ENCODE data around the gene ANKRD53. TPM values are rescaled to one million over a fixed set of nuclear protein-coding genes. Genes with fewer than 3 reads are reported as not detected.

Gene ANKRD53
- total RNA-seq, 1 experiment from 2014 or later = not detected

DNA sequence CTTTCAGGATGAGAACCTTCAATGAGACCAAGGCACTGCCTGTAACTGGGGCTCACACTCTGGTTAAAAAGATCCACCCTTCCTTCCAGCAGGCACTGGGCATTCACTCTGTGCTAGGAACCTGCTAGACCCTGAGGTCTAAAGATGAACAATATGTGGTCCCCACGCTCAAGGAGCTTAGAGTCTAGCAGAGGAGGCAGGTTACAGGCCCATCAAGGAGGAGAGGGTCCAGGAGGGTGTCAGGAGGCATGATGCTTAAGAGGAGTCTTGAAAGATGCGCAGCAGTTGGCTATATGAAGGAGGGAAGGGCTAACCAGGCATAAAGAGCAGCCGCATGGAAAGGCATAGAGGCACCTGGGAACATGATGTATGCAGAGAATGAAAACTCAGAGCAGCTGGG, 4.5 kb downstream of the ANKRD53 start:
- POLR2A ChIA-PET = no interaction called here
- no peak for DNase-seq (ENCODE audit: low read depth, low spot score)
- Histone ChIP-seq H3K27me3 (ENCODE audit: insufficient read depth, low read length) (no peaks in the 10 kb centered on the region), H3K4me3 (replicated peaks in 1 of 2; ENCODE audit: low read depth in 1 of 2, low read length in 2 of 2) (no peak overlapping the region), H3K27ac (ENCODE audit: low read depth, low read length) (no peak overlapping the region), H2AFZ (ENCODE audit: low read depth, low read length, poor library complexity, severe bottlenecking) (no peak overlapping the region), H3K36me3 (ENCODE audit: control insufficient read depth in 1 of 2, insufficient read depth in 2 of 2, low read length in 2 of 2) (peaks cover 5 to 7% of the 10 kb centered on the region in 2 experiments; a peak in 3 of 4 replicates), H3K4me1 (ENCODE audit: control insufficient read depth in 1 of 2, insufficient read depth in 2 of 2, low read length in 2 of 2) (peaks cover 2 to 10% of the 10 kb centered on the region in 2 experiments; a peak in 3 of 4 replicates), H3K9ac (ENCODE audit: low read length) (no peak overlapping the region), H3K9me3 (ENCODE audit: control insufficient read depth in 1 of 2, insufficient read depth in 1 of 2, low read depth in 1 of 2, low read length in 2 of 2) (no peaks in the 10 kb centered on the region), H4K20me1 (ENCODE audit: insufficient read depth) (no peaks in the 10 kb centered on the region), H3K79me2 (ENCODE audit: insufficient read depth, low read length) (no peaks in the 10 kb centered on the region), H3K4me2 (ENCODE audit: low read length) (no peak overlapping the region), H3K9me2 (ENCODE audit: insufficient read depth) (no peaks in the 10 kb centered on the region)
- CTCF ChIA-PET = no interaction called here
- RAD21 ChIA-PET (ENCODE audit: low non-redundant PET in 1 of 2, low total read pairs in 2 of 2, uncharacterized antibody in 2 of 2, unreplicated experiment in 2 of 2) = no interaction called here
- intact Hi-C loops (cut with micrococcal nuclease) = no loop called here
- ATAC-seq = no peak
- BruUV-seq (replicated peaks) = no TSS peak
- TF ChIP-seq TCF7L2 (IDR thresholded peaks at IDR 0.05; ENCODE audit: borderline replicate concordance, extremely low read depth, insufficient read depth, insufficient read length) (no peak), SP1 (IDR thresholded peaks at IDR 0.05; ENCODE audit: low read depth) (no peak), EZH2phosphoT487 (IDR thresholded peaks at IDR 0.05; ENCODE audit: borderline replicate concordance) (no peak)

DNA sequence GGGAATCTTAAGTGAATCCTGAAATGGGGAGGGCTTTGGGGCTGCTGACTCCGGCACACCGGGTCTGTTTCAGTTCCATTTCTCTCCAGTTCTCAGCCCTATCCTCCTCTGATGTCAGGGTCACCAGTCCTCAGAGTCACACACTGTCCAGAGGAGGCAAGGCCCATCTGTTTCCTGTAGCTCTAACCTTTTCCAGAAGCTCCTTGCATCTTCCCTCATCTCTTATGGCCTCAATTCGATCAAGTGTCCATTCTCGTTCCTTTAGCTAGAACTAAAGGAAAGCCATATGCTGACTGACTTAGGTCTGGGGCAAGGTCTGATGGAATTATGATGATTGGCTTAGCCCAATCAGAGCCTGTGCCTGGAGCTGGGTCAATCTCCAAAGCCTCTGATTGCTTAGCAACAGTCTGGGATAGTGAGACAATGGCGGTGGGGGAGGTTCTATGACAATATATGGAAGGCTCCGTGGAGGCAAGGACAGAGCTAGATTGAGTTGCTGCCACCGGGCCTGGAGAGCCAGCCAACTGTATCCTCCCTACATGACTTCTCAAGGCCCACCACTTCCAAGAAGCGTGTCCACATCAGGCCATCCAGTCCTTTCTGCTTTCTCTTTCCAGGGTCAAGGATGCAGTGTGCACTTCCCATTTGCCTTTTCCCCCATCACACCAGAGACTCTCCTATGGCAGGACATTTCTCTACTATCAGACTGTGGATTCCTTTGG, 5.2 kb downstream of the ANKRD53 start:
- Histone ChIP-seq H3K4me1 (ENCODE audit: control insufficient read depth in 1 of 2, insufficient read depth in 2 of 2, low read length in 2 of 2) (peaks cover 2 to 9% of the 10 kb centered on the region in 2 experiments; a peak in 2 of 4 replicates), H4K20me1 (ENCODE audit: insufficient read depth) (no peaks in the 10 kb centered on the region), H3K4me2 (ENCODE audit: low read length) (no peak overlapping the region), H3K4me3 (replicated peaks in 1 of 2; ENCODE audit: low read depth in 1 of 2, low read length in 2 of 2) (no peak overlapping the region), H3K36me3 (ENCODE audit: control insufficient read depth in 1 of 2, insufficient read depth in 2 of 2, low read length in 2 of 2) (peaks cover 6 to 12% of the 10 kb centered on the region in 2 experiments; a peak in 3 of 4 replicates), H3K27me3 (ENCODE audit: insufficient read depth, low read length) (no peaks in the 10 kb centered on the region), H3K27ac (ENCODE audit: low read depth, low read length) (no peak overlapping the region), H3K9ac (ENCODE audit: low read length) (no peak overlapping the region), H3K9me3 (ENCODE audit: control insufficient read depth in 1 of 2, insufficient read depth in 1 of 2, low read depth in 1 of 2, low read length in 2 of 2) (no peaks in the 10 kb centered on the region), H3K79me2 (ENCODE audit: insufficient read depth, low read length) (no peaks in the 10 kb centered on the region), H3K9me2 (ENCODE audit: insufficient read depth) (no peaks in the 10 kb centered on the region), H2AFZ (ENCODE audit: low read depth, low read length, poor library complexity, severe bottlenecking) (no peak overlapping the region)
- DNase-seq (ENCODE audit: low read depth, low spot score) = no peak
- RAD21 ChIA-PET (ENCODE audit: low non-redundant PET in 1 of 2, low total read pairs in 2 of 2, uncharacterized antibody in 2 of 2, unreplicated experiment in 2 of 2) = no interaction called here
- intact Hi-C loops (cut with micrococcal nuclease) = no loop called here
- no peak for ATAC-seq
- CTCF ChIA-PET = interaction anchor here (1.2 kb wide), 1 partner anchor 11 kb away, joined by 7 read pairs; no protein-coding TSS in a partner anchor
- BruUV-seq (replicated peaks) = no TSS peak
- TF ChIP-seq, protein P1, sequence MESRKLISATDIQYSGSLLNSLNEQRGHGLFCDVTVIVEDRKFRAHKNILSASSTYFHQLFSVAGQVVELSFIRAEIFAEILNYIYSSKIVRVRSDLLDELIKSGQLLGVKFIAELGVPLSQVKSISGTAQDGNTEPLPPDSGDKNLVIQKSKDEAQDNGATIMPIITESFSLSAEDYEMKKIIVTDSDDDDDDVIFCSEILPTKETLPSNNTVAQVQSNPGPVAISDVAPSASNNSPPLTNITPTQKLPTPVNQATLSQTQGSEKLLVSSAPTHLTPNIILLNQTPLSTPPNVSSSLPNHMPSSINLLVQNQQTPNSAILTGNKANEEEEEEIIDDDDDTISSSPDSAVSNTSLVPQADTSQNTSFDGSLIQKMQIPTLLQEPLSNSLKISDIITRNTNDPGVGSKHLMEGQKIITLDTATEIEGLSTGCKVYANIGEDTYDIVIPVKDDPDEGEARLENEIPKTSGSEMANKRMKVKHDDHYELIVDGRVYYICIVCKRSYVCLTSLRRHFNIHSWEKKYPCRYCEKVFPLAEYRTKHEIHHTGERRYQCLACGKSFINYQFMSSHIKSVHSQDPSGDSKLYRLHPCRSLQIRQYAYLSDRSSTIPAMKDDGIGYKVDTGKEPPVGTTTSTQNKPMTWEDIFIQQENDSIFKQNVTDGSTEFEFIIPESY (IDR thresholded peaks at IDR 0.05; ENCODE audit: extremely low read depth, insufficient replicate concordance, low read length) = no peak
- no peak for TF ChIP-seq ZNF274 (IDR thresholded peaks at IDR 0.05; ENCODE audit: low read depth, low read length)
- TF ChIP-seq EGR1 (IDR thresholded peaks at IDR 0.05; ENCODE audit: low read depth) = no peak
- TF ChIP-seq, protein P2, sequence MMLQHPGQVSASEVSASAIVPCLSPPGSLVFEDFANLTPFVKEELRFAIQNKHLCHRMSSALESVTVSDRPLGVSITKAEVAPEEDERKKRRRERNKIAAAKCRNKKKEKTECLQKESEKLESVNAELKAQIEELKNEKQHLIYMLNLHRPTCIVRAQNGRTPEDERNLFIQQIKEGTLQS (IDR thresholded peaks at IDR 0.05) = no peak
- TF ChIP-seq EZH2phosphoT487 (IDR thresholded peaks at IDR 0.05; ENCODE audit: borderline replicate concordance) = no peak
- no peak for TF ChIP-seq ZFX (IDR thresholded peaks at IDR 0.05)
- no peak for TF ChIP-seq SP1 (IDR thresholded peaks at IDR 0.05; ENCODE audit: low read depth)
- no peak for TF ChIP-seq ELF1 (IDR thresholded peaks at IDR 0.05; ENCODE audit: borderline replicate concordance, low read depth)
- no peak for TF ChIP-seq JUND (IDR thresholded peaks at IDR 0.05)
- TF ChIP-seq EZH2 (IDR thresholded peaks at IDR 0.05) = no peak
- no peak for TF ChIP-seq RAD21 (IDR thresholded peaks at IDR 0.05; ENCODE audit: low read depth)
- no peak for TF ChIP-seq POLR2A (IDR thresholded peaks at IDR 0.05; ENCODE audit: borderline replicate concordance, extremely low read depth, insufficient read depth, insufficient read length)
- TF ChIP-seq FOSL1 (IDR thresholded peaks at IDR 0.05; ENCODE audit: low read depth) = no peak
- TF ChIP-seq, protein P3, sequence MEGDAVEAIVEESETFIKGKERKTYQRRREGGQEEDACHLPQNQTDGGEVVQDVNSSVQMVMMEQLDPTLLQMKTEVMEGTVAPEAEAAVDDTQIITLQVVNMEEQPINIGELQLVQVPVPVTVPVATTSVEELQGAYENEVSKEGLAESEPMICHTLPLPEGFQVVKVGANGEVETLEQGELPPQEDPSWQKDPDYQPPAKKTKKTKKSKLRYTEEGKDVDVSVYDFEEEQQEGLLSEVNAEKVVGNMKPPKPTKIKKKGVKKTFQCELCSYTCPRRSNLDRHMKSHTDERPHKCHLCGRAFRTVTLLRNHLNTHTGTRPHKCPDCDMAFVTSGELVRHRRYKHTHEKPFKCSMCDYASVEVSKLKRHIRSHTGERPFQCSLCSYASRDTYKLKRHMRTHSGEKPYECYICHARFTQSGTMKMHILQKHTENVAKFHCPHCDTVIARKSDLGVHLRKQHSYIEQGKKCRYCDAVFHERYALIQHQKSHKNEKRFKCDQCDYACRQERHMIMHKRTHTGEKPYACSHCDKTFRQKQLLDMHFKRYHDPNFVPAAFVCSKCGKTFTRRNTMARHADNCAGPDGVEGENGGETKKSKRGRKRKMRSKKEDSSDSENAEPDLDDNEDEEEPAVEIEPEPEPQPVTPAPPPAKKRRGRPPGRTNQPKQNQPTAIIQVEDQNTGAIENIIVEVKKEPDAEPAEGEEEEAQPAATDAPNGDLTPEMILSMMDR (IDR thresholded peaks at IDR 0.05 in 2 of 3, conservative IDR thresholded peaks at IDR 0.05 in 1 of 3; ENCODE audit: borderline replicate concordance in 1 of 3, insufficient read depth in 1 of 3, low read depth in 2 of 3, low read length in 2 of 3) = no peak
- TF ChIP-seq SIN3A (IDR thresholded peaks at IDR 0.05; ENCODE audit: low read depth) = no peak
- POLR2A ChIA-PET = no interaction called here

Data from HCT116 (cell line).